Breast epithelium (tissue), 4 donors: ENCODE measurements around the gene CXCL9. TPM values are rescaled to one million over a fixed set of nuclear protein-coding genes. Genes with fewer than 3 reads are reported as not detected.
A peak's percentile ranks its signal among the peaks of the same experiment; 100 is the strongest.

Experiments
- DNase-seq, 2 donors: peaks; one replicate each; pipeline ENCODE4 v3.0.0-alpha.2; 2019; ENCODE audit warnings: low spot score in 2 of 2
- H3K27ac ChIP-seq, 2 donors: fragments of 200-600 bp; sonication (generic) in 1 of 2; one replicate each; pipeline ENCODE4 v1.5.1; 2016 to 2019; ENCODE audit warnings: mild to moderate bottlenecking in 1 of 2
- H3K27me3 ChIP-seq, 2 donors: fragments of 200-600 bp; sonication (generic) in 1 of 2; one replicate each; pipeline versions ENCODE4 v1.5.1 to v1.6.0; 2017 to 2019; ENCODE audit warnings: control low read depth in 1 of 2, mild to moderate bottlenecking in 1 of 2
- H3K36me3 ChIP-seq: fragments of 200-600 bp; one replicate; pipeline ENCODE4 v1.5.1; 2019
- H3K4me1 ChIP-seq, 2 donors: fragments of 200-600 bp; sonication (generic); one replicate each; pipeline ENCODE4 v1.5.1; 2016 to 2019; ENCODE audit warnings: control low read depth in 1 of 2
- H3K4me3 ChIP-seq, 3 donors: fragments of 200-600 bp; sonication (generic); 1 replicate in 2 of 3; 2 replicates in 1 of 3; pipeline ENCODE4 v1.5.1; 2016 to 2019; ENCODE audit warnings: mild to moderate bottlenecking in 3 of 3, moderate library complexity in 2 of 3
- H3K9me3 ChIP-seq, 2 donors: fragments of 200-600 bp; sonication (generic) in 1 of 2; one replicate each; pipeline ENCODE4 v1.5.1; 2016 to 2019; ENCODE audit warnings: control low read depth in 1 of 2
- POLR2A ChIP-seq: fragments of 450-650 bp; IDR thresholded peaks from one replicate; pipeline ENCODE4 v1.6.1; 2016; ENCODE audit warnings: antibody characterized with exemption, mild to moderate bottlenecking, moderate library complexity
- POLR2AphosphoS5 ChIP-seq, 3 donors: sonication (generic); formaldehyde crosslinking; IDR thresholded peaks; one replicate each; pipeline ENCODE4 v1.6.1; 2017; ENCODE audit warnings: antibody characterized with exemption in 3 of 3
- intact Hi-C: fragments of 100-400 bp; cut with DNase I; formaldehyde crosslinking; loops from one replicate; pipeline ENCODE4 v1.15.1; 2023; ENCODE audit warnings: low total_unique reads
- total RNA-seq, 3 donors: library from RNA; depleted of rRNA; stranded (reverse); fragments of >200 nt; gene quantifications; one replicate each; pipeline ENCODE4 v1.1.0, GENCODE V29; 2016
- TF ChIP-seq, protein P1 (sequence below), 3 donors: fragments of 450-650 bp; IDR thresholded peaks; one replicate each; pipeline ENCODE4 v1.5.1; 2016 to 2017; ENCODE audit warnings: antibody characterized with exemption in 3 of 3, mild to moderate bottlenecking in 3 of 3, moderate library complexity in 3 of 3

CXCL9 gene
- total RNA-seq, 3 donors from 2014 or later: 2.3 to 2.7 TPM; not detected in 1

DNA sequence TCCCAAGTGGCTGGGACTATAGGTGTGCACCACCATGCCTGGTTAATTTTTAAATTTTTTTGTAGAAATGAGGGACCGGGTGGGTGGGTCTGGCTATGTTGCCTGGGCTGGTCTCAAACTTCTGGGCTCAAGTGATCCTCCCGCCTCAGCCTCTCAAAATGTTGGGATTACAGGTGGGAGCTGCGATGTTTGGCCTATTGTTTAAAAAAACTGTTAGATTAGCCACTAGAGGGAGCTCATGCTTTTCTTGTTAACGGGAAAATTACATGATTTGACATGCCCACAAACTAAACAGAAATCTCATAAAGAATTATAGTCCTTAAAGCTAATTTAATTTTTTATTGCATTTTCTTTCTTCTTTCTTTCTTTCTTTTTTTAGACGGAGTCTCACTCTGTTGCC lies 11.6 kb downstream of the CXCL9 start:
- Histone ChIP-seq H3K4me3 (no peak overlapping the region), H3K27ac (no peak overlapping the region), H3K27me3 (no peaks in the 10 kb centered on the region), H3K4me1 (no peaks in the 10 kb centered on the region), H3K9me3 (no peaks in the 10 kb centered on the region), H3K36me3 (no peaks in the 10 kb centered on the region)
- no peak for DNase-seq
- TF ChIP-seq, protein P1, sequence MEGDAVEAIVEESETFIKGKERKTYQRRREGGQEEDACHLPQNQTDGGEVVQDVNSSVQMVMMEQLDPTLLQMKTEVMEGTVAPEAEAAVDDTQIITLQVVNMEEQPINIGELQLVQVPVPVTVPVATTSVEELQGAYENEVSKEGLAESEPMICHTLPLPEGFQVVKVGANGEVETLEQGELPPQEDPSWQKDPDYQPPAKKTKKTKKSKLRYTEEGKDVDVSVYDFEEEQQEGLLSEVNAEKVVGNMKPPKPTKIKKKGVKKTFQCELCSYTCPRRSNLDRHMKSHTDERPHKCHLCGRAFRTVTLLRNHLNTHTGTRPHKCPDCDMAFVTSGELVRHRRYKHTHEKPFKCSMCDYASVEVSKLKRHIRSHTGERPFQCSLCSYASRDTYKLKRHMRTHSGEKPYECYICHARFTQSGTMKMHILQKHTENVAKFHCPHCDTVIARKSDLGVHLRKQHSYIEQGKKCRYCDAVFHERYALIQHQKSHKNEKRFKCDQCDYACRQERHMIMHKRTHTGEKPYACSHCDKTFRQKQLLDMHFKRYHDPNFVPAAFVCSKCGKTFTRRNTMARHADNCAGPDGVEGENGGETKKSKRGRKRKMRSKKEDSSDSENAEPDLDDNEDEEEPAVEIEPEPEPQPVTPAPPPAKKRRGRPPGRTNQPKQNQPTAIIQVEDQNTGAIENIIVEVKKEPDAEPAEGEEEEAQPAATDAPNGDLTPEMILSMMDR (IDR thresholded peaks at IDR 0.05): peak; percentile 13 to 61 (median 45)
- TF ChIP-seq POLR2AphosphoS5 (IDR thresholded peaks at IDR 0.05): no peak
- intact Hi-C loops: loop anchor here (2.0 kb wide), 1 partner anchor 73 kb away; no protein-coding TSS in a partner anchor

DNA sequence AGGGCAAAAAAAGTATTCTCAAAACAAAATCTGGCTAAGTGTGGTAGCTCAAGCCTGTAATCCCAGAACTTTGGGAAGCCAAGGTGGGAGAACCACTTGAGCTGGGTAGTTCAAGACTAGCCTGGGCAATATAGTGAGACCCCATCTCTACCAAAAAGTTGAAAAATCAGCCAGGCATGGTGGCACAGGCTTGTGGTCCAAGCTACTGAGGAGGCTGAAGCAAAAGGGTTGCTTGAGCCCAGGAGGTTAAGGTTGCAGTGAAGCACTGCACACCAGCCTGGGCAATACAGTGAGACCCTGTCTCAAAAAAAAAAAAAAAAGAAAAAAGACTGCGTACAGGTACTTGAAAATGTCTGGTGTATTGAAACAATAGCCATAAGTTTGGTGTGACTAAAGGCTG lies 14.8 kb downstream of the CXCL9 start:
- Histone ChIP-seq H3K27ac (no peak overlapping the region), H3K9me3 (no peaks in the 10 kb centered on the region), H3K27me3 (no peaks in the 10 kb centered on the region), H3K36me3 (no peaks in the 10 kb centered on the region), H3K4me3 (no peak overlapping the region), H3K4me1 (peaks cover 0 to 12% of the 10 kb centered on the region in 2 donors)
- DNase-seq: no peak
- intact Hi-C loops: loop anchor here (5.0 kb wide), 1 partner anchor 395 kb away; no protein-coding TSS in a partner anchor
- TF ChIP-seq, protein P1 (IDR thresholded peaks at IDR 0.05): no peak
- TF ChIP-seq POLR2AphosphoS5 (IDR thresholded peaks at IDR 0.05) (no peak), POLR2A (no peak)

DNA sequence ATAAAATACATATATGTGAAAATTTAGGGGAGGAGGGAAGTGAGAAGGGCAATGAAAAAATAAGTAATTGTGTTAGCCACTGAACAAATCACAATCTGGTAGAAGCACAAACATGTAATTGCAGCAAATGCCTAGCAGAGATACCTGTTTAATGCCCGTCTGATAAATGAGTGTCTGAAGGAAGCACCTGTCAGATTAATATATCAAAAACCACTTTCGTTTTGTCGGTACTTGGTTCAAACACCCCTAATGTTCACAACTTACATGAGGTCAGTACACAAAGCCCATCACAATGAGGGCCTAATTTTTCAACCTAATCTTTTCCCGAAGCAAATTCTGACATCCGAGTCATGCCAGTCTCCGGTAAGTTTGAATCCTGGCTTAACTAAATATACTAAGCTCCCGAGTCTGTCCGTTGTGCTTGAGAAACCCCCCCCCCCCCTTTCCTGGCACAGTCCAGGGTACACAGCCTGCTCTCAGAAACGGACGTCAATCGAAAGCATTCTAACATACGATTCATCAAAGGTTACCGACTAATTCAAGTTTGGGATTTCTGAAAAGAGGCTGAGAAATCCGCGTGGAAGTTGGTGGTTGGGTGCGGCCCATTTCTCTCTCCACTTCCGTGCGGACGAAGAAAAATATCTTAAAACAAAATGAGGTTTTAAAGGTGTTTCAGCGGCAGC lies 17.3 kb downstream of the CXCL9 start:
- Histone ChIP-seq H3K36me3 (no peaks in the 10 kb centered on the region), H3K27ac (peak overlapping the region; percentile 45 to 73), H3K27me3 (no peaks in the 10 kb centered on the region), H3K4me1 (peaks cover 0 to 12% of the 10 kb centered on the region in 2 donors), H3K4me3 (peak overlapping the region; percentile 72 to 90 (median 83)), H3K9me3 (no peaks in the 10 kb centered on the region)
- TF ChIP-seq, protein P1 (IDR thresholded peaks at IDR 0.05): no peak
- TF ChIP-seq POLR2AphosphoS5 (IDR thresholded peaks at IDR 0.05): no peak
- TF ChIP-seq POLR2A: no peak
- intact Hi-C loops: loop anchor here (5.0 kb wide), 1 partner anchor 397 kb away; no protein-coding TSS in a partner anchor
- no peak for DNase-seq

DNA sequence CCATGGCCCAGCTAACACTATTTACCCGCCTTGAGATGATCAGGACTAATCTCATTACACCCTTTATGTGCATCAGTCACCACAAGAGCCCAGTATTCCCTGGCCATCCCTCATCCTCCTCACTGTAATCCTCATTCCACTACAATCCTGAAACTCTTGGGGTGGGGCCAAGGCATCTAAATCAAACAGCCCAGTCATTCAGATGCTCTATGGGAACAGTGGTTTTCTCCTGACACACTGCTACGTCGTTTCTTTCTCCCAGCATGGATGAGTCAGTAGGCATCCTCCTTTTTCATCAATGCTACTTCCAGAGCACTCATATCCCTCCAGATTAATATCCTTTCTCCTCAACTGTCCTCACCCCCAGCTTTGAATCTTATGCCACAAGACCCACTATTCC lies 22.2 kb downstream of the CXCL9 start:
- Histone ChIP-seq H3K27ac (no peak overlapping the region), H3K4me3 (no peak overlapping the region), H3K27me3 (no peaks in the 10 kb centered on the region), H3K4me1 (peaks cover 0 to 12% of the 10 kb centered on the region in 2 donors), H3K9me3 (no peaks in the 10 kb centered on the region), H3K36me3 (peaks cover 7% of the 10 kb centered on the region)
- TF ChIP-seq POLR2A: no peak
- TF ChIP-seq POLR2AphosphoS5 (IDR thresholded peaks at IDR 0.05): no peak
- TF ChIP-seq, protein P1 (IDR thresholded peaks at IDR 0.05): no peak
- DNase-seq: no peak
- intact Hi-C loops: no loop called here

DNA sequence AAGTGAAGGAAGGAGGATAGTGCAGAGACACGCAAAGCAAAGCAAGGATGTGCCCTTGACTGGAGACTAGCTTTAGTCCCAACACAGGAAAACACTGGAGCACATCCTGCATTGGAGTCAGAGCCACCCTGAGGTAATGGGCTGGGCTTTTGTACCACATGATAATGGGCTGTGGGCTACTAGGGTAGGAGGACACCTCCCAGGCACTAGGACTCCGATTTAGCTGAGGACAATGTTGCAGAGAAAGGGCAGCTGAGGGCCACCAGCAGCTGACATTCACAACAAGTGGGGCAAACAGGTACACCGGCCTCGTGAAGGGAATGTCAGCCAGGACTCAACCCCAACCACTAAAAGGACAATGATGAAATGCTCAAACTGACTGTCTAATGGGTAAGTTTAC lies 26.7 kb downstream of the CXCL9 start:
- Histone ChIP-seq H3K9me3 (peaks cover 0 to 5% of the 10 kb centered on the region in 2 donors), H3K4me1 (no peaks in the 10 kb centered on the region), H3K36me3 (peaks cover 13% of the 10 kb centered on the region), H3K27me3 (no peaks in the 10 kb centered on the region), H3K27ac (no peak overlapping the region), H3K4me3 (no peak overlapping the region)
- DNase-seq: no peak
- intact Hi-C loops: no loop called here
- no peak for TF ChIP-seq POLR2AphosphoS5 (IDR thresholded peaks at IDR 0.05)
- TF ChIP-seq, protein P1 (IDR thresholded peaks at IDR 0.05): no peak
- TF ChIP-seq POLR2A: no peak
